Parathyroid adenoma (tissue), 2 donors: ENCODE results near the gene WRAP73.
"Not testable (repeated sequence)": the region's sequence is repeated elsewhere in the genome, so short reads cannot be mapped to it uniquely, and the experiment has no call there.

Source experiments
- H2AFZ ChIP-seq: fragments of 300-600 bp; sonication (generic); one replicate; pipeline ENCODE4 v1.7.0; 2017; ENCODE audit warnings: antibody characterized with exemption, mild to moderate bottlenecking
- H3K27ac ChIP-seq: fragments of 300-600 bp; sonication (generic); one replicate; pipeline ENCODE4 v1.7.0; 2017
- H3K27me3 ChIP-seq: fragments of 300-600 bp; sonication (generic); one replicate; pipeline ENCODE4 v1.7.0; 2017; ENCODE audit warnings: low read length; ENCODE audit not compliant: control insufficient read depth, insufficient read depth
- H3K36me3 ChIP-seq: fragments of 300-600 bp; sonication (generic); one replicate; pipeline ENCODE4 v1.7.0; 2017; ENCODE audit warnings: low read length; ENCODE audit not compliant: control insufficient read depth, insufficient read depth
- H3K4me1 ChIP-seq: fragments of 300-600 bp; sonication (generic); one replicate; pipeline ENCODE4 v1.7.0; 2017; ENCODE audit warnings: control low read depth
- H3K4me2 ChIP-seq: fragments of 300-600 bp; sonication (generic); one replicate; pipeline ENCODE4 v1.7.0; 2017; ENCODE audit warnings: low read length
- H3K4me3 ChIP-seq: fragments of 300-600 bp; sonication (generic); one replicate; pipeline ENCODE4 v1.7.0; 2017; ENCODE audit warnings: low read depth, low read length
- H3K79me2 ChIP-seq: fragments of 300-600 bp; sonication (generic); one replicate; pipeline ENCODE4 v1.7.0; 2017; ENCODE audit warnings: control low read depth
- H3K9ac ChIP-seq: fragments of 300-600 bp; sonication (generic); one replicate; pipeline ENCODE4 v1.7.0; 2017; ENCODE audit warnings: mild to moderate bottlenecking
- H3K9me3 ChIP-seq: fragments of 300-600 bp; sonication (generic); one replicate; pipeline ENCODE4 v1.7.0; 2017; ENCODE audit warnings: low read length; ENCODE audit not compliant: control insufficient read depth
- TF ChIP-seq, protein P1 (sequence below): fragments of 300-600 bp; sonication (generic); IDR thresholded peaks from one replicate; pipeline ENCODE4 v1.7.0; 2017; ENCODE audit warnings: antibody characterized with exemption, mild to moderate bottlenecking
- donor health status: primary hyperparathyroidism.

WRAP73 gene

DNA sequence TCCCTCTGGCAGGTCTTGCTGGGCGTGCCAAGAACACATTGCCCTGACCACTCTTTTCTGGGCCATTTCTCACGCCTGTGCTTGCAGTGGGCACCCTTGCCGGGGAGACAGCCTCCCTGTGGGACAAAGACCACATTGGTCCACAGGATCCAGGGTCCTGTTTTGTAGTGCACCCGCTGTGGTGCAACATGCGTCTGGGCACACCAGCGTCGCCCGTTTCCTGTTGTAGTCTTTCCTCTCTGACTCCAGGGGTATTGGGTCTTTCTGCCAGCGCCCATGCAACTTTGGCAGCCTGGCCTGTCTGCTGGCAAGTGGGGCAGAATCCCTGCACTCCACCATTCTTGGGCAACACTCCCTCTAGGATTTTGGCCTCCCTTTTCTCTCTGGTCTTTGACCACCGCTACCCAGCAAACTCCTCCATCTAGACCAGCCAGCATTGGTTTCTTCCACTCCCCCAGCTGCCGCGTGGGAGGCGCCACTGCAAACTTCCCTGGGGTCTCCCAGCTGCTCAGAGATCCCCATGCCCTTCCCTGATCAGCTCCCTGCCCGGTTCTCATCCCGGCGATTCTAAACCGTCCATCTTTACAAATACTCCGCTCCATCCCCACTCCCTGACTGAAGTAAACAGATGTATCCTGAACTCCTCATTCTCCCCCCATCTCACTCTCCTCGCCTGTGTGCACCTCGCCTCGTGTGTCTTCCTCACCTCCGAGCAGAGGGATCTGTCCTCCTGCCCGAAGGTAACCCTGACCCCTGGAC, 26.3 kb downstream of the WRAP73 start:
- H3K4me3 ChIP-seq: peak overlapping the region; percentile 98
- peak overlapping the region; percentile 77 for H2AFZ ChIP-seq
- H3K4me1 ChIP-seq: no peaks in the 10 kb centered on the region
- no peaks in the 10 kb centered on the region for H3K79me2 ChIP-seq
- peak overlapping the region; percentile 99 for H3K4me2 ChIP-seq
- H3K9me3 ChIP-seq: no peaks in the 10 kb centered on the region
- TF ChIP-seq, protein P1, sequence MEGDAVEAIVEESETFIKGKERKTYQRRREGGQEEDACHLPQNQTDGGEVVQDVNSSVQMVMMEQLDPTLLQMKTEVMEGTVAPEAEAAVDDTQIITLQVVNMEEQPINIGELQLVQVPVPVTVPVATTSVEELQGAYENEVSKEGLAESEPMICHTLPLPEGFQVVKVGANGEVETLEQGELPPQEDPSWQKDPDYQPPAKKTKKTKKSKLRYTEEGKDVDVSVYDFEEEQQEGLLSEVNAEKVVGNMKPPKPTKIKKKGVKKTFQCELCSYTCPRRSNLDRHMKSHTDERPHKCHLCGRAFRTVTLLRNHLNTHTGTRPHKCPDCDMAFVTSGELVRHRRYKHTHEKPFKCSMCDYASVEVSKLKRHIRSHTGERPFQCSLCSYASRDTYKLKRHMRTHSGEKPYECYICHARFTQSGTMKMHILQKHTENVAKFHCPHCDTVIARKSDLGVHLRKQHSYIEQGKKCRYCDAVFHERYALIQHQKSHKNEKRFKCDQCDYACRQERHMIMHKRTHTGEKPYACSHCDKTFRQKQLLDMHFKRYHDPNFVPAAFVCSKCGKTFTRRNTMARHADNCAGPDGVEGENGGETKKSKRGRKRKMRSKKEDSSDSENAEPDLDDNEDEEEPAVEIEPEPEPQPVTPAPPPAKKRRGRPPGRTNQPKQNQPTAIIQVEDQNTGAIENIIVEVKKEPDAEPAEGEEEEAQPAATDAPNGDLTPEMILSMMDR: no peak
- H3K27me3 ChIP-seq: no peaks in the 10 kb centered on the region
- H3K9ac ChIP-seq: no peak overlapping the region
- H3K36me3 ChIP-seq: no peaks in the 10 kb centered on the region
- no peak overlapping the region for H3K27ac ChIP-seq

DNA sequence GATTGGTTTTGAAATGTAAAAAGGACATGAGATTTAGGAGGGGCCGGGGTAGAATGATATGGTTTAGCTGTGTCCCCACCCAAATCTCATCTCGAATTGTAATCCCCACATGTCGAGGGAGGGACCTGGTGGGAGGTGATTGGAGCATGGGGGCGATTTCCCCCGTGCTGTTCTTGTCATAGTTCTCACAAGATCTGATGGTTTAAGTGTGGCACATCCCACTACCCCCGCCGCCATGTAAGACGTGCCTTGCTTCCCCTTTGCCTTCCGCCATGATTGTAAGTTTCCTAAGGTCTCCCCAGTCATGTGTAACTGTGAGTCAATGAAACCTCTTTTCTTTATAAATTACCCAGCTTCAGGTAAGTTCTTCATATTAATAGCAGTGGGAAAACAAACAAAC, 27.8 kb downstream of the WRAP73 start:
- H3K4me3 ChIP-seq, H3K4me2 ChIP-seq, H2AFZ ChIP-seq, H3K79me2 ChIP-seq, H3K27ac ChIP-seq, H3K9ac ChIP-seq, H3K4me1 ChIP-seq, H3K27me3 ChIP-seq, H3K9me3 ChIP-seq, H3K36me3 ChIP-seq: not testable (repeated sequence)

DNA sequence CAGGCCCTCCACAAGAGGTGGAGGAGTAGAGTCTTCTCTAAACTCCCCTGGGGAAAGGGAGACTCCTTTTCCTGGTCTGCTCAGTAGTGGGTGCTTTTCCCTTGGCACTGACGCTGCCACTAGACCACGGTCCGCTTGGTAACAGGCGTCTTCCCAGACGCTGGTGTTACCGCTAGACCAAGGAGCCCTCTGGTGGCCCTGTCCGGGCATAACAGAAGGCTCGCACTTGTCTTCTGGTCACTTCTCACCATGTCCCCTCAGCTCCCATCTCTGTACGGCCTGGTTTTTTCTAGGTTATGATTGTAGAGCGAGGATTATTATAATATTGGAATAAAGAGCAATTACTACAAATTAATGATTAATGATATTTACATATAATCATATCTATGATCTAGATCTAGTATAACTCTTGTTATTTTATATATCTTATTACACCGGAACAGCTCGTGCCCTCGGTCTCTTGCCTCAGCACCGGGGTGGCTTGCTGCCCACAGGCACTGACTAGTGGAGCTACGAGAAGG, 28.7 kb downstream of the WRAP73 start:
- not testable (repeated sequence) for H3K27me3 ChIP-seq, H3K79me2 ChIP-seq, H3K27ac ChIP-seq, H3K9me3 ChIP-seq, H3K4me3 ChIP-seq, H2AFZ ChIP-seq, H3K4me1 ChIP-seq, H3K36me3 ChIP-seq, H3K9ac ChIP-seq, H3K4me2 ChIP-seq
- TF ChIP-seq, protein P1: peak; percentile 46

DNA sequence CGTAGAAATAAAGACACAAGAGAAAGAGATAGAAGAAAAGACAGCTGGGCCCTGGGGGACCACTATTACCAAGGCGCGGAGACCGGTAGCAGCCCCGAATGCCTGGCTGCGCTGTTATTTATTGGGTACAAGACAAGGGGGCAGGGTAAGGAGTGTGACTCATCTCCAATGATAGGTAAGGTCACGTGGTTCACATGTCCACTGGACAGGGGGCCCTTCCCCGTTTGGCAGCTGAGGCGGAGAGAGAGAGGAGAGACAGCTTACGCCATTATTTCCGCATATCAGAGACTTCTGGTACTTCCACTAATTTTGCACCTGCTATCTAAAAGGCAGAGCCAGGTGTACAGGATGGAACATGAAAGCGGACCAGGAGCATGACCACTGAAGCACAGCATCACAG, 29.2 kb downstream of the WRAP73 start:
- Histone ChIP-seq H3K4me2 (no peak overlapping the region), H3K9me3 (no peaks in the 10 kb centered on the region), H3K4me3 (no peak overlapping the region), H3K79me2 (no peaks in the 10 kb centered on the region), H3K27ac (no peak overlapping the region), H2AFZ (no peak overlapping the region), H3K9ac (no peak overlapping the region), H3K4me1 (no peaks in the 10 kb centered on the region), H3K36me3 (no peaks in the 10 kb centered on the region), H3K27me3 (no peaks in the 10 kb centered on the region)
- TF ChIP-seq, protein P1: no peak

DNA sequence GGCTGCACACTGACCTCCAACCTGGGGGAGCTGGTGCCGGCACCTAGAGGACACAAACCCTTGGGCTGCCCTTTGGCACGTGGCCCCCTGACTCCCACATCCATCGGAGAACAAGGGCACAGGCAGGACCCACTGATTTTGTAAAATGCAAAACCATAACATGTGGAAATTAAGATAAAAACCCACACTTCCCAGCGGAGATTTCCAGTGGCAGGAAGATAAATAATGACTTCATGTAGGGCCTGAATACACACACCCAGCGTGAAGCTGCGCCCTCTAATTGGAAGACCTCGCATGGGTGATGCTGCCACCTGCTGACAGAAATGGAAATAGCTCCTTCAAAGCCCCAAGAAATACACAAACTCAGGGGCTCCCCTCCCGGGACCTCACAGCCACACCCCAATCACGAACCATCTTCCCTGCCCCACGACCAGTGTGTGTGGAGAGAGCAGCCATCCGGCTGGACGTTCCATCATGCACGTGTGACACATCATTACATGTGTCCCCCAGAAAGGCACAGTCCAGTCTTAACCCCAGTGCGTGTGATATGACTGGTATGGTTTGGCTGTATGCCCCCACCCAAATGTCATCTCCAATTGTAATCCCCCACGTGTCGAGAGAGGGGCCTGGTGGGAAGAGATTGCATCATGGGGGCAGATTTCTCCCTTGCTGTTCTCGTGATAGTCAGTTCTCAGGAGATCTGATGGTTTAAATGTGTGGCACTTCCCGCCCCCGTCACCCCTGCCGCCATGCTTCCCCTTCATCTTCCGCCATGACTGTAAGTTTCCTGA, 30.8 kb downstream of the WRAP73 start:
- Histone ChIP-seq H3K4me1 (no peaks in the 10 kb centered on the region), H3K9ac (no peak overlapping the region), H3K27me3 (no peaks in the 10 kb centered on the region), H3K4me3 (no peak overlapping the region), H3K4me2 (no peak overlapping the region), H3K27ac (no peak overlapping the region), H2AFZ (no peak overlapping the region), H3K79me2 (no peaks in the 10 kb centered on the region), H3K36me3 (no peaks in the 10 kb centered on the region), H3K9me3 (no peaks in the 10 kb centered on the region)
- TF ChIP-seq, protein P1: peak; percentile 72
